T-cell (primary cell): ENCODE measurements around the gene TNPO3. TPM values are rescaled to one million over a fixed set of nuclear protein-coding genes. Genes with fewer than 3 reads are reported as not detected.
"Not testable (repeated sequence)": the region's sequence is repeated elsewhere in the genome, so short reads cannot be mapped to it uniquely, and the experiment has no call there.

Experiments used
- ATAC-seq, 4 experiments: fragments of 200-7000 bp in 3 of 4; fragments of 150-1000 bp in 1 of 4; cut with Tn5 transposase; replicated peaks in 1 of 4; 1 replicate in 3 of 4; 2 replicates in 1 of 4; pipeline ENCODE4 v1.10.0; 2021; ENCODE audit warnings: moderate library complexity in 3 of 4, mild to moderate bottlenecking in 2 of 4, moderate number of reproducible peaks in 1 of 4
- CTCF ChIA-PET, 2 donors: fragments of 300-600 bp; sonication (Branson Sonifier 250); formaldehyde crosslinking; loops; one replicate each; lab custom pipeline; 2022; ENCODE audit warnings: antibody characterized with exemption in 2 of 2; lab: Charles Lee
- POLR2A ChIA-PET, 2 donors: fragments of 300-600 bp; sonication (Branson Sonifier 250); formaldehyde crosslinking; loops; one replicate each; lab custom pipeline; 2022; ENCODE audit warnings: antibody characterized with exemption in 2 of 2; lab: Charles Lee
- DNase-seq, 35 experiments: peaks; one replicate each; pipeline versions ENCODE4 v3.0.0 to v3.0.0-alpha.2; 2013 to 2023
- H3K27ac ChIP-seq: one replicate; pipeline ENCODE4 v1.5.1; 2013; ENCODE audit warnings: low read length
- H3K27me3 ChIP-seq, 2 experiments: replicated peaks in 1 of 2; 1 replicate in 1 of 2; 2 replicates in 1 of 2; pipeline versions ENCODE4 v1.6.1 to v1.7.0; 2013; ENCODE audit warnings: low read length in 1 of 2, mixed read lengths in 1 of 2; ENCODE audit not compliant: control insufficient read depth in 2 of 2, insufficient read depth in 2 of 2; ENCODE audit errors: extremely low read depth in 1 of 2
- H3K36me3 ChIP-seq, 2 donors: 1 replicate in 1 of 2; 2 replicates in 1 of 2; pipeline versions ENCODE4 v1.6.1 to v1.7.0; 2013; ENCODE audit warnings: low read length in 1 of 2; ENCODE audit not compliant: control insufficient read depth in 2 of 2, insufficient read depth in 1 of 2; ENCODE audit errors: extremely low read depth in 1 of 2
- H3K4me1 ChIP-seq, 2 experiments: 1 replicate in 1 of 2; 2 replicates in 1 of 2; pipeline versions ENCODE4 v1.6.1 to v1.7.0; 2013; ENCODE audit warnings: low read length in 2 of 2, mixed read lengths in 1 of 2; ENCODE audit not compliant: insufficient read depth in 2 of 2, control insufficient read depth in 1 of 2; ENCODE audit errors: extremely low read depth in 1 of 2
- H3K4me3 ChIP-seq, 2 donors: 1 replicate in 1 of 2; 2 replicates in 1 of 2; pipeline versions ENCODE4 v1.5.1 to v1.7.0; 2013; ENCODE audit warnings: mild to moderate bottlenecking in 2 of 2, low read length in 1 of 2, moderate library complexity in 1 of 2; ENCODE audit not compliant: control insufficient read depth in 1 of 2; ENCODE audit errors: extremely low read depth in 1 of 2
- H3K9me3 ChIP-seq: 2 replicates; pipeline ENCODE4 v1.7.0; 2013
- H3K27ac Mint-ChIP-seq, 2 donors: one replicate each; pipeline ENCODE4 v1.8.0; 2020 to 2021; ENCODE audit warnings: mild to moderate bottlenecking in 2 of 2, mixed read lengths in 2 of 2
- H3K27me3 Mint-ChIP-seq, 2 donors: one replicate each; pipeline ENCODE4 v1.8.0; 2021 to 2022; ENCODE audit warnings: mixed read lengths in 2 of 2
- H3K36me3 Mint-ChIP-seq: one replicate; pipeline ENCODE4 v1.8.0; 2021; ENCODE audit warnings: mixed read lengths
- H3K4me1 Mint-ChIP-seq, 3 donors: one replicate each; pipeline ENCODE4 v1.8.0; 2020 to 2022; ENCODE audit warnings: mixed read lengths in 3 of 3, mild to moderate bottlenecking in 1 of 3
- H3K4me3 Mint-ChIP-seq, 3 donors: one replicate each; pipeline ENCODE4 v1.8.0; 2020 to 2022; ENCODE audit warnings: mild to moderate bottlenecking in 3 of 3, mixed read lengths in 3 of 3, moderate library complexity in 3 of 3
- H3K9me3 Mint-ChIP-seq, 3 donors: one replicate each; pipeline ENCODE4 v1.8.0; 2020 to 2022; ENCODE audit warnings: mixed read lengths in 3 of 3
- WGBS: methylation state at CpG from one replicate; pipeline ENCODE4 v1.1.5; 2013; ENCODE audit warnings: missing lambda C conversion rate; ENCODE audit not compliant: insufficient coverage; 5-methylcytosine and 5-hydroxymethylcytosine counted together
- total RNA-seq, 35 experiments: library from RNA in 6 of 35; stranded (reverse) in 6 of 35; fragments of 120-200 nt in 1 of 35; gene quantifications; one replicate each; pipeline versions ENCODE4 v1.2.1 to v1.2.4 and lab custom pipeline; 2013 to 2026

TNPO3 gene
- total RNA-seq, 5 donors from 2014 or later (not counting 1 experiment from before 2014, with no cell fraction given) = 26.5 to 39.9 (median 35.9) TPM

GRCh38 chr7:129067132-129067561, 12.2 kb upstream of the TNPO3 start:
- CTCF ChIA-PET, H3K4me3 ChIP-seq, ATAC-seq, DNase-seq, POLR2A ChIA-PET, H3K36me3 Mint-ChIP-seq, H3K4me3 Mint-ChIP-seq, H3K36me3 ChIP-seq, H3K4me1 Mint-ChIP-seq, H3K9me3 ChIP-seq, H3K9me3 Mint-ChIP-seq, H3K27ac Mint-ChIP-seq, H3K27ac ChIP-seq, H3K4me1 ChIP-seq: not testable (repeated sequence)
- peaks cover 0 to 18% of the 10 kb centered on the region in 2 experiments for H3K27me3 ChIP-seq
- 100% methylated on average over 1 of the region's 4 CpGs for WGBS
- peaks cover 15 to 16% of the 10 kb centered on the region in 2 donors for H3K27me3 Mint-ChIP-seq

- Histone ChIP-seq H3K4me3 (no peak overlapping the region), H3K27me3 (peaks cover 0 to 14% of the 10 kb centered on the region in 2 experiments), H3K27ac (no peak overlapping the region), H3K9me3 (no peaks in the 10 kb centered on the region), H3K4me1 (no peaks in the 10 kb centered on the region), H3K36me3 (no peaks in the 10 kb centered on the region)
- Mint-ChIP-seq H3K9me3 (peaks cover 0 to 4% (median 0%) of the 10 kb centered on the region in 3 donors), H3K36me3 (peaks cover 4% of the 10 kb centered on the region), H3K4me1 (no peaks in the 10 kb centered on the region), H3K4me3 (no peak overlapping the region), H3K27ac (no peak overlapping the region), H3K27me3 (peaks cover 15% of the 10 kb centered on the region in 2 donors)
- 87% methylated on average over 8 of the region's 11 CpGs for WGBS
- ChIA-PET POLR2A (no interaction called here), CTCF (no interaction called here)
- no peak for DNase-seq
- no peak for ATAC-seq
Measured at GRCh38 chr7:129066290-129067131, 11.6 kb upstream of the TNPO3 start.

- H3K27ac Mint-ChIP-seq = peak overlapping the region; percentile 98 to 100
- no peaks in the 10 kb centered on the region for H3K9me3 ChIP-seq
- no peaks in the 10 kb centered on the region for H3K36me3 Mint-ChIP-seq
- ATAC-seq (no peak), DNase-seq (peak in 1 of 35 experiments; percentile 33)
- H3K9me3 Mint-ChIP-seq = no peaks in the 10 kb centered on the region
- peaks cover 14 to 18% of the 10 kb centered on the region in 2 experiments for H3K4me1 ChIP-seq
- no peaks in the 10 kb centered on the region for H3K27me3 ChIP-seq
- H3K4me1 Mint-ChIP-seq = peaks cover 23 to 37% (median 35%) of the 10 kb centered on the region in 3 donors
- peak overlapping the region in 1 of 2 donors; percentile 76 for H3K4me3 ChIP-seq
- peaks cover 4 to 7% of the 10 kb centered on the region in 2 donors for H3K27me3 Mint-ChIP-seq
- 91% methylated on average over 20 of the region's 22 CpGs for WGBS
- peak overlapping the region; percentile 95 to 96 (median 96) for H3K4me3 Mint-ChIP-seq
- ChIA-PET POLR2A (no interaction called here), CTCF (no interaction called here)
- no peak overlapping the region for H3K27ac ChIP-seq
- H3K36me3 ChIP-seq = peaks cover 0 to 5% of the 10 kb centered on the region in 2 donors
Measured at GRCh38 chr7:129055861-129056464, 1.1 kb upstream of the TNPO3 start.

- ChIA-PET CTCF (interaction anchor here in 1 of 2 donors (1.3 kb wide), 1 partner anchor 109 kb away, joined by 3 read pairs; no protein-coding TSS in a partner anchor), POLR2A (interaction anchor here in 1 of 2 donors (0.6 to 1.0 kb wide), 2 partner anchors 78 to 81 kb away, joined by 3 to 6 read pairs; no protein-coding TSS in a partner anchor)
- peak in 3 of 4 experiments; percentile 1 to 7 (median 4) for ATAC-seq
- Histone ChIP-seq H3K27ac (peak overlapping the region; percentile 95), H3K36me3 (peaks cover 0 to 5% of the 10 kb centered on the region in 2 donors), H3K4me1 (peaks cover 14 to 18% of the 10 kb centered on the region in 2 experiments), H3K4me3 (peak overlapping the region; percentile 76 to 89), H3K9me3 (no peaks in the 10 kb centered on the region), H3K27me3 (no peaks in the 10 kb centered on the region)
- Mint-ChIP-seq H3K27me3 (peaks cover 4 to 7% of the 10 kb centered on the region in 2 donors), H3K36me3 (peaks cover 4% of the 10 kb centered on the region), H3K9me3 (no peaks in the 10 kb centered on the region), H3K27ac (peak overlapping the region; percentile 98 to 100), H3K4me1 (peaks cover 29 to 43% (median 40%) of the 10 kb centered on the region in 3 donors), H3K4me3 (peak overlapping the region; percentile 95 to 96 (median 96))
- 13% methylated on average over 8 of the region's 9 CpGs for WGBS
- DNase-seq = no peak
Measured at GRCh38 chr7:129055294-129055816, 444 bp upstream of the TNPO3 start.

GRCh38 chr7:129053938-129054437, 923 bp downstream of the TNPO3 start:
- Mint-ChIP-seq H3K4me3 (peak overlapping the region; percentile 95 to 96 (median 96)), H3K27me3 (no peaks in the 10 kb centered on the region), H3K27ac (peak overlapping the region; percentile 98 to 100), H3K9me3 (no peaks in the 10 kb centered on the region), H3K4me1 (peaks cover 38 to 52% (median 49%) of the 10 kb centered on the region in 3 donors), H3K36me3 (peaks cover 13% of the 10 kb centered on the region)
- Histone ChIP-seq H3K4me3 (peak overlapping the region; percentile 76 to 89), H3K27ac (peak overlapping the region; percentile 95), H3K4me1 (peaks cover 14 to 22% of the 10 kb centered on the region in 2 experiments), H3K36me3 (peaks cover 0 to 8% of the 10 kb centered on the region in 2 donors), H3K9me3 (no peaks in the 10 kb centered on the region), H3K27me3 (no peaks in the 10 kb centered on the region)
- ATAC-seq = no peak
- 2% methylated on average over 9 of the region's 10 CpGs for WGBS
- DNase-seq = no peak
- POLR2A ChIA-PET = interaction anchor here in 1 of 2 donors (0.6 to 0.8 kb wide), 2 partner anchors 10 to 1219 kb away, joined by 3 to 4 read pairs; no protein-coding TSS in a partner anchor
- CTCF ChIA-PET = interaction anchor here (0.6 to 1.3 kb wide), 4 partner anchors 10 to 1009 kb away, joined by 3 to 4 read pairs (median 3); no protein-coding TSS in a partner anchor
